ENCODE data around the gene GNB4. TPM values are rescaled to one million over a fixed set of nuclear protein-coding genes. Genes with fewer than 3 reads are reported as not detected.
A peak's percentile ranks its signal among the peaks of the same experiment; 100 is the strongest.

Gene GNB4
- total and polyA plus RNA-seq, 9 of the 15 experiments (the other 6 are each of a cell fraction or from before 2014, with no cell fraction given): 6.8 to 36.7 (median 21.4) TPM

- Histone ChIP-seq H3K4me3 (no peak overlapping the region), H2AFZ (ENCODE audit: low read depth, low read length) (no peak overlapping the region), H3K27me3 (ENCODE audit: control insufficient read depth in 2 of 2, insufficient read depth in 2 of 2, low read length in 2 of 2) (no peaks in the 10 kb centered on the region), H3K27ac (ENCODE audit: extremely low read depth, low read depth, low read length) (no peak overlapping the region), H3K79me2 (ENCODE audit: control insufficient read depth, insufficient read depth, low read length) (no peaks in the 10 kb centered on the region), H3K4me2 (ENCODE audit: insufficient read depth, low read length) (no peak overlapping the region), H3K4me1 (replicated peaks in 1 of 2; ENCODE audit: control insufficient read depth in 2 of 2, insufficient read depth in 2 of 2, low read length in 2 of 2) (no peaks in the 10 kb centered on the region), H4K20me1 (replicated peaks; ENCODE audit: control insufficient read depth, insufficient read depth, low read length) (no peaks in the 10 kb centered on the region), H3K9ac (ENCODE audit: insufficient read depth in 1 of 2, low read depth in 2 of 2, low read length in 2 of 2) (no peak overlapping the region), H3K36me3 (ENCODE audit: control insufficient read depth, insufficient read depth, low read length) (peaks cover 32% of the 10 kb centered on the region), H3K9me1 (ENCODE audit: control insufficient read depth, insufficient read depth, low read length) (no peaks in the 10 kb centered on the region), H3K9me3 (replicated peaks; ENCODE audit: control insufficient read depth, insufficient read depth, low read depth, low read length) (no peaks in the 10 kb centered on the region)
- ChIA-PET POLR2A (interaction anchor here (0.6 kb wide), 1 partner anchor 88 kb away, joined by 3 read pairs; no protein-coding TSS in a partner anchor), CTCF (ENCODE audit: low intra/inter-chr PET ratio) (no interaction called here)
- in situ Hi-C loops (cut with MboI) (no loop called here), intact Hi-C loops (cut with micrococcal nuclease) (no loop called here)
- DNase-seq (ENCODE audit: extremely low read depth in 1 of 4, low spot score in 3 of 4) (no peak), ATAC-seq (no peak), FAIRE-seq (peak; percentile 11)
- 60% methylated on average over 2 of the region's 2 CpGs for WGBS (ENCODE audit: insufficient coverage, low coverage, missing lambda C conversion rate)
- BruUV-seq (replicated peaks): no TSS peak
- no peak for TF ChIP-seq STAT6 (CRISPR knock-in tag; IDR thresholded peaks at IDR 0.05)
- no peak for TF ChIP-seq GTF2B (IDR thresholded peaks at IDR 0.05; ENCODE audit: extremely low read depth, insufficient read length)
- TF ChIP-seq MGA (IDR thresholded peaks at IDR 0.05): no peak
- TF ChIP-seq ZNF253 (CRISPR knock-in tag; conservative IDR thresholded peaks at IDR 0.05): no peak
- TF ChIP-seq NFYB (IDR thresholded peaks at IDR 0.05; ENCODE audit: extremely low read depth, insufficient read length): no peak
- no peak for TF ChIP-seq SAFB2 (IDR thresholded peaks at IDR 0.05; ENCODE audit: borderline replicate concordance, low read depth, low read length, severe bottlenecking)
Measured at GRCh38 chr3:179416681-179417080, 34.6 kb downstream of the GNB4 start.

Measured in K562 (cell line).